ENCODE data around the gene NECAB3.

DNA sequence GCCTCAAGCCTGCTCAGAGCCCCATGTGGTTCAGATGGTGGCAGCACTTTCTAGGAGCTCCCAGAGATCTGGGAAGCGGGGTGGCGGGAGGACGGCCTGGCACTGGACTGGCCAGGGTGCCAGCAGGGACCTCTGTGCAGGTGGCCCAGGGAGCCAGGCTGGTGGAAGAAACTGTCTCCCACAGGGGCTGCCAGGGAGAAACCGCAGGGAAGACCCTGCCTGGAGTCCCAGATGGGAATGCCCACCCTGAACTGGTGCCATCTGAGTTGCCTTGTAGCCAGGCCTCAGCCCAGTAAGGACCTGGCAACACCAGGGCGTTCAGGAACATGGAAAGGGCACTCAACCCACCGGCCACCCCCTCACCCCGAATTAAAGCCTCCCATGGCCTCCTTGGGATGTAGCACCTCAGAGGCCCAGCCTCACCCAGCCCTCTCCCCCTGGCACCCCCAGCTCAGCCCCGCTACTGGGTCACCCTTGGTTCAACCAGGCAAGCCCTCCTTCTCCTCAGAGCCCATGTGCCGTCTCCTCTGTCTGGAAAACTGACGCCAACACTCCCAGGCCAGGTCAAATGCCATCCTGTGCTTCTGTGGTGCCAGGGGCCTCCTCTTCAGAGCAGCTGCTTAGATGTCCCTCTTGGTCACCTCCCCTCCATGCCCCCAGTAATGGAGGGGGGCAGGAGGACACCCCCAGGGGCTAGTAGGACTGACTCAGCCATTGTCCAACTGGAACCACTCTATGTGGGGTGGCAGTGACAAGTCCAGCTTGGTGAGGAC is 18.0 kb downstream of the NECAB3 start:
- TF ChIP-seq, protein P1, sequence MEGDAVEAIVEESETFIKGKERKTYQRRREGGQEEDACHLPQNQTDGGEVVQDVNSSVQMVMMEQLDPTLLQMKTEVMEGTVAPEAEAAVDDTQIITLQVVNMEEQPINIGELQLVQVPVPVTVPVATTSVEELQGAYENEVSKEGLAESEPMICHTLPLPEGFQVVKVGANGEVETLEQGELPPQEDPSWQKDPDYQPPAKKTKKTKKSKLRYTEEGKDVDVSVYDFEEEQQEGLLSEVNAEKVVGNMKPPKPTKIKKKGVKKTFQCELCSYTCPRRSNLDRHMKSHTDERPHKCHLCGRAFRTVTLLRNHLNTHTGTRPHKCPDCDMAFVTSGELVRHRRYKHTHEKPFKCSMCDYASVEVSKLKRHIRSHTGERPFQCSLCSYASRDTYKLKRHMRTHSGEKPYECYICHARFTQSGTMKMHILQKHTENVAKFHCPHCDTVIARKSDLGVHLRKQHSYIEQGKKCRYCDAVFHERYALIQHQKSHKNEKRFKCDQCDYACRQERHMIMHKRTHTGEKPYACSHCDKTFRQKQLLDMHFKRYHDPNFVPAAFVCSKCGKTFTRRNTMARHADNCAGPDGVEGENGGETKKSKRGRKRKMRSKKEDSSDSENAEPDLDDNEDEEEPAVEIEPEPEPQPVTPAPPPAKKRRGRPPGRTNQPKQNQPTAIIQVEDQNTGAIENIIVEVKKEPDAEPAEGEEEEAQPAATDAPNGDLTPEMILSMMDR (IDR thresholded peaks at IDR 0.05; ENCODE audit: insufficient read depth, low read length, poor library complexity, severe bottlenecking), result no peak
- no peak for TF ChIP-seq EZH2phosphoT487 (conservative IDR thresholded peaks at IDR 0.05; ENCODE audit: low read length)
